HG03469 (cell line): ENCODE measurements around the gene PLGLB2.
"Not testable (repeated sequence)": the region's sequence is repeated elsewhere in the genome, so short reads cannot be mapped to it uniquely, and the experiment has no call there.

ENCODE experiments used
- ATAC-seq: cut with Tn5 transposase; IDR thresholded peaks from one replicate; pipeline ENCODE4 v1.9.1; 2021; ENCODE audit warnings: mild to moderate bottlenecking, moderate library complexity, moderate number of reproducible peaks; ENCODE audit not compliant: unreplicated experiment

The PLGLB2 gene

DNA sequence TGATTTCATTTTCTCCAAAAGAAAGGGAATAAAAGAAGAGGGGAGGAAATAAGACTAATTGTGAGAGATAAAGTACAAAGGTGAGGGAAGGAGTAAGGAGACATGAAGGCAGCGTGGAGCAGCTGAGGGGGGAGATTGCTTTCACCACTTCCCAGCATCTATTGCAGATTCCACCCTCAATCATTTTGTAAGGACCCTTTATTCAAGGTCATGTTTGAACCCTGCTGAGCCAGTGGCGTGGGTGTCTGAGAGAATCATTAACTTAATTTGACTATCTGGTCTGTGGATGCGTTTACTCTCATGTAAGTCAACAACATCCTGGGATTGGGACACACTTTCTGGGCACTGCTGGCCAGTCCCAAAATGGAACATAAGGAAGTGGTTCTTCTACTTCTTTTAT lies at the start of gene PLGLB2:
Gene PLGLB2, plus strand, starts transcription at position 297 of the 400 bp plus-strand sequence. Its CDS starts 67 bp downstream, at position 364.
- ATAC-seq, result not testable (repeated sequence)

DNA sequence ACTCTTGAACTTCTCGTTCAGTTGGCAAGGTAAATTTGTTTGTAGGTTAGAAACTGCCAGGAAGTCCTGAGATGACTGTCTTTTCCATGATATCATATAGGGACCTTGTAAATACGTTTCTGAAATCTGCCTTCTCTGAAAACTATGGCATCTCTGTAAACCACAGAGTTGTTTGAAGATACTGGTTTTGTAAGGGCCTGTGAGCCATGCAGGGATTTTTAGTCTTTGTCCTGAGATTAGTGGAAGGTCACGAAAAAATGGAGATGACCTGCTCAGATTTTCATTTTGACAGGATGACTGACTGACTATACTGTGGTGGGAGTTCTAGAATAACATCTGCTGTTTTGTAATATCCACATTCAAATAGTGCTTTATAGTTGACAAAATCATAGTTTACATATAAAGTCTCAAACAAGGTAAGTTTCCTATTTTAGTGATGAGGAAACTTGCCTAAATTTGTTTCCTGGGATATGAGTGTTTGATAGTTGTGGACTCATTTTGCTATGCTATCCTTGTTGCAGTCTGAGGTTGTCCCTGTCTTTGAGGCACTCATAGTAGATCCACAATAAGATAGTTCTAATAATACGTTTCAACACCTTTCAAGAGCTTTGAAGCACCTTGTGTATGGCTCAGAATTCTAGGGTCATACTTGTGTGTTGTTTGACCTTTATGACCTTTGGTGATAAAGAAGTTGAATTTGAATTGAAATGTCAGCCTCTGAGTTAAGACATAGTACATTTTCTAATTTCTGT lies 43.1 kb upstream of the PLGLB2 start:
- ATAC-seq, result not testable (repeated sequence)

DNA sequence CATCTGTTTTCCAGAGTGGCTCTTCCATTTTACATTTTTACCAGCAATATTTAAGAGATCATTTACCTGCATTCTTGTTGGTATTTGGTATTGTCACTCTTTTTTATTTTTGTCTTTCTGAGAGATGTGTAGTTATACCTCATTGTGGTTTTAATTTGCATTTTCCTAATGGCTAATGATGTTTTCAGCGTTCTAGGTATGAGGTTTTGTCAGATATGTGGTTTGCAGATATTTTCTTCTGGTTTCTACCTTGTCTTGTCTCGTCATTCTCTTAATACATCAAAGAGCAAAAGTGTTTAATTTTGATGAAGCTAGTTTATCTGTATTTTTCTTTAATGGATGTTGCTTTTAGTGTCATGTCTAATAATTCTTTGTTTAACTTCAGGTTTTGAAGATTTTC lies 39.5 kb upstream of the PLGLB2 start:
- peak; percentile 62 for ATAC-seq

DNA sequence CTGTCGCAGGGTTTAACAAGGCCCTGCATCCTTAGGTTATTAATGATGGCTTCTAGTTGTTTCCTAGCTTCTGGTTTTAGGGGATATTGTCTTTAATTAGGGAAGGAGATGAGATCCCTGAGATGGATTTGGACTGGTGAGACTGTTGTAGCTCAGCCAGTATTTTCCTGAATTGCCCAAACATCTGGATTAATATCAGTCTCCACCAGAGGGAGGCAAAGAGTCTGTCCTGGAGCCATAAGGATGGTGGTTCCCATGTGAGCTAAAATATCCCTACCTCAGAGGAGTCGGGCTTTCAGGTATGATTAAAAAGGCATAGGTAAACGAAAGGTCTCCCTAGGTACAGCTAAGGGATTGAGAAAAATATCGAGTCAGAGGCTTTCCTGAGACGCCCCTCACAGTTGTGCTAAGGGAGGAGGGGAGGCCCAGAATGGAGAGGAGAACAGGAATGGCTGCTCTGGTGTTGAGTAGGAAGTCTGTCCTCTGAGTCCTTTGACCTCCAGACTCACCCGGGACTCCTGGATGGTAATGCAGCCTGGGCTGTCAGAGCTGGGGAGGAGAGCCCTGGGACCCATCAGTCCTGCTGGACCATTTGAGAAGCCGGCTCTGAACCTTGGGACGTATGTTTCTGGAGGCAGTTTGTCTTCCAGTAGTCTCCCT lies 19.8 kb upstream of the PLGLB2 start:
- ATAC-seq, result not testable (repeated sequence)

DNA sequence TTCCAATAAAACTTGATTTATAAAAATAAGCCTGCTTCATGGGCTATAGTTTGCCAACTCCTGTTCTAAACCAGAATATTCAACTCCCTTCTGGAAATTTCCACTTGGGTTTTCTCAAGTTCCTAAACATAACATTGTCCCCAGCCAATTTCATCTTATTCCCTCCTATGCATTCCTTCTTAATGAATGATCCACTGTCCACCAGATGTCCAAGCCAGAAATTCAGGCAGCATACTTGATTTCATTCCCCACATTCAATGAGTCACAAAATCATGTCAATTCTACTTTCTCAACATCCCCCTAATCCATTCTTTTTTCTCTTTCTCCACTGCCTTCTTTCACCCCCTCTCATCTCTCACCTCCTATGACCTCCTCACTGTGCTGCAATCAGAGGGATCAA lies 7.0 kb upstream of the PLGLB2 start:
- not testable (repeated sequence) for ATAC-seq

GRCh38 chr2:87742393-87743108 lies 5.3 kb upstream of the PLGLB2 start:
- ATAC-seq, result not testable (repeated sequence)

DNA sequence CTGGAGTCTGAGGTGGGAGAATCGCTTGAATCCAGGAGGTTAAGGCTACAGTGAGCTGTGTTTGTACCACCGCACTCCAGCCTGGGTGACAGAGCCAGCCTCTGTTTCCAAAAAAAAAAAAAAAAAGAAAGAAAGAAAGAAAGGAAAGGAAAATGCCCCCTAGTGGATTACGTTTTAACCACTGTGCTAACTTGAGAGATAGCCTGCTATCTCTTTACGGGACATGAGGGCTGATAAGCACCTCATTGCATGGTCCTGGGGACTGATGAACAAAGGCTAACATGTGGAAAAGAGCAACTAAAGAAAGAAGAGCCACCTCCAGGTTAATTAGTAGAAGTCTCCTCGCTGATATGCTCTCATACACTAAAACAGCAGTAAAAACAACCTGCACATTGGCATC lies 4.2 kb upstream of the PLGLB2 start:
- ATAC-seq, result not testable (repeated sequence)

- ATAC-seq, result not testable (repeated sequence)
Observed at GRCh38 chr2:87745353-87745951, 2.4 kb upstream of the PLGLB2 start.

DNA sequence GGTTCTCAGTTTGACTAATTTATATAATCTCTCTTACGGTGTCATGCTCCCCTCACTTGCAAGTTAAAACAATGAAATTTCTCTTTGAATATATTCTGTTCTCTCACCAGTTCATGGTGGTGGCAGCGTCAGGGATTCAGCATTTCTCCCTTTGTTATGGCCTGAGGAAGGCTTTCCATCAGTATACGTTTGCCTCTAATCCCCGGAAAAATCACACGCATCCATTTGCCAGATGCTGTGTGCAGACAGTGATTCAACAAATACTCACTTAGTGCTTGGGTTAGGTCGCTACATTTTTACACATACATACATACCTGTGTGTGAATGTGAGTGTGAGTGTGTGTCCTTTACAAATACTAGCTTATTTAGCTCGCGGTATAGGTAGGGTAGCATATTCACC lies 637 bp downstream of the PLGLB2 start:
- not testable (repeated sequence) for ATAC-seq

DNA sequence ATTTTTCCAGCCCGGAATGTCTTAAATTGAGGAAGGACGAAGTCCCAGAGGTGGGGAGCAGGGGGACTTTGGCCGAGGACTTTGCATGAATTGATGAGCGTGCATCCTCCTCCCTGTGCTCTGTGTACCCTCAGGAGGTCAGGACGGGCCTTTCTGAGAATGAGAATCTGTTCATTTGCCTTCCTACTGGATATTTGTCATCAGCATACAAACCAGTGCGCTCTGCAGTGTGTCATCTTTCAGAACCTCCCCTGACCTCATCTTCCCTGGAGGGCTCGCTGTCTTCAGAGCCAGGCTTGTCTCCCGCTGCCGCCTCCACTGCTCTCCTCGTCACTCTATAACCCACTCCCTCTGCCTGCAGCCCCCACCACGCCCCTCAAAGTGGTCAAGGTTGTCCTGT lies 2.7 kb downstream of the PLGLB2 start:
- ATAC-seq, result not testable (repeated sequence)

GRCh38 chr2:87754759-87755158 lies 6.9 kb downstream of the PLGLB2 start:
- ATAC-seq, result not testable (repeated sequence)
